Measurements from ENCODE around the gene SPOCK1. TPM values are rescaled to one million over a fixed set of nuclear protein-coding genes. Genes with fewer than 3 reads are reported as not detected.

Gene SPOCK1
- total and polyA plus RNA-seq, 2 experiments from 2014 or later = 8.2 to 10.5 TPM

DNA sequence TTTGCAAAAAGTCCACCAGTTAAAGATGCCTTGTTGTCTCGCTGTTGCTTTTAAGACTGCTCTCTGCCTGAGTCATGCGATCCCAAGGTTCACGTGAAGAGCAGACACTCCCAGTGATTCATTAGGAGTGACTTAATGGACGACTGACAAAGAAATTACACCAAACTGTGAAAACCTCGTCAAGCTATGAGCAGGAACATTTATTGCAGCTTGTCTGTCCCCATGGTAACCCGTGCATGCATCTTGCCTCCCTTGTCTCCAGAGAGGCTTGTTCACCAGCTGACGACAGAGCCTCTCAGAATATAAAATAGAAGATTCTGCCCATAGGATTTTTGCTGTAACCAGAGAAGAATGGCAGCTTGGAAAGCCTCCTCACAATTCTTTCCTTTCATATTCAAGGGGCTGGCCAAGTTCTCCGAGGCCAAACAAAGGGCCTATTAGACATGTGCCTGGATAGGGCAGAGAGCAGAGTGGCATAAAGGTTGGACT, 352.7 kb downstream of the SPOCK1 start (continued):
- TF ChIP-seq, protein P1, sequence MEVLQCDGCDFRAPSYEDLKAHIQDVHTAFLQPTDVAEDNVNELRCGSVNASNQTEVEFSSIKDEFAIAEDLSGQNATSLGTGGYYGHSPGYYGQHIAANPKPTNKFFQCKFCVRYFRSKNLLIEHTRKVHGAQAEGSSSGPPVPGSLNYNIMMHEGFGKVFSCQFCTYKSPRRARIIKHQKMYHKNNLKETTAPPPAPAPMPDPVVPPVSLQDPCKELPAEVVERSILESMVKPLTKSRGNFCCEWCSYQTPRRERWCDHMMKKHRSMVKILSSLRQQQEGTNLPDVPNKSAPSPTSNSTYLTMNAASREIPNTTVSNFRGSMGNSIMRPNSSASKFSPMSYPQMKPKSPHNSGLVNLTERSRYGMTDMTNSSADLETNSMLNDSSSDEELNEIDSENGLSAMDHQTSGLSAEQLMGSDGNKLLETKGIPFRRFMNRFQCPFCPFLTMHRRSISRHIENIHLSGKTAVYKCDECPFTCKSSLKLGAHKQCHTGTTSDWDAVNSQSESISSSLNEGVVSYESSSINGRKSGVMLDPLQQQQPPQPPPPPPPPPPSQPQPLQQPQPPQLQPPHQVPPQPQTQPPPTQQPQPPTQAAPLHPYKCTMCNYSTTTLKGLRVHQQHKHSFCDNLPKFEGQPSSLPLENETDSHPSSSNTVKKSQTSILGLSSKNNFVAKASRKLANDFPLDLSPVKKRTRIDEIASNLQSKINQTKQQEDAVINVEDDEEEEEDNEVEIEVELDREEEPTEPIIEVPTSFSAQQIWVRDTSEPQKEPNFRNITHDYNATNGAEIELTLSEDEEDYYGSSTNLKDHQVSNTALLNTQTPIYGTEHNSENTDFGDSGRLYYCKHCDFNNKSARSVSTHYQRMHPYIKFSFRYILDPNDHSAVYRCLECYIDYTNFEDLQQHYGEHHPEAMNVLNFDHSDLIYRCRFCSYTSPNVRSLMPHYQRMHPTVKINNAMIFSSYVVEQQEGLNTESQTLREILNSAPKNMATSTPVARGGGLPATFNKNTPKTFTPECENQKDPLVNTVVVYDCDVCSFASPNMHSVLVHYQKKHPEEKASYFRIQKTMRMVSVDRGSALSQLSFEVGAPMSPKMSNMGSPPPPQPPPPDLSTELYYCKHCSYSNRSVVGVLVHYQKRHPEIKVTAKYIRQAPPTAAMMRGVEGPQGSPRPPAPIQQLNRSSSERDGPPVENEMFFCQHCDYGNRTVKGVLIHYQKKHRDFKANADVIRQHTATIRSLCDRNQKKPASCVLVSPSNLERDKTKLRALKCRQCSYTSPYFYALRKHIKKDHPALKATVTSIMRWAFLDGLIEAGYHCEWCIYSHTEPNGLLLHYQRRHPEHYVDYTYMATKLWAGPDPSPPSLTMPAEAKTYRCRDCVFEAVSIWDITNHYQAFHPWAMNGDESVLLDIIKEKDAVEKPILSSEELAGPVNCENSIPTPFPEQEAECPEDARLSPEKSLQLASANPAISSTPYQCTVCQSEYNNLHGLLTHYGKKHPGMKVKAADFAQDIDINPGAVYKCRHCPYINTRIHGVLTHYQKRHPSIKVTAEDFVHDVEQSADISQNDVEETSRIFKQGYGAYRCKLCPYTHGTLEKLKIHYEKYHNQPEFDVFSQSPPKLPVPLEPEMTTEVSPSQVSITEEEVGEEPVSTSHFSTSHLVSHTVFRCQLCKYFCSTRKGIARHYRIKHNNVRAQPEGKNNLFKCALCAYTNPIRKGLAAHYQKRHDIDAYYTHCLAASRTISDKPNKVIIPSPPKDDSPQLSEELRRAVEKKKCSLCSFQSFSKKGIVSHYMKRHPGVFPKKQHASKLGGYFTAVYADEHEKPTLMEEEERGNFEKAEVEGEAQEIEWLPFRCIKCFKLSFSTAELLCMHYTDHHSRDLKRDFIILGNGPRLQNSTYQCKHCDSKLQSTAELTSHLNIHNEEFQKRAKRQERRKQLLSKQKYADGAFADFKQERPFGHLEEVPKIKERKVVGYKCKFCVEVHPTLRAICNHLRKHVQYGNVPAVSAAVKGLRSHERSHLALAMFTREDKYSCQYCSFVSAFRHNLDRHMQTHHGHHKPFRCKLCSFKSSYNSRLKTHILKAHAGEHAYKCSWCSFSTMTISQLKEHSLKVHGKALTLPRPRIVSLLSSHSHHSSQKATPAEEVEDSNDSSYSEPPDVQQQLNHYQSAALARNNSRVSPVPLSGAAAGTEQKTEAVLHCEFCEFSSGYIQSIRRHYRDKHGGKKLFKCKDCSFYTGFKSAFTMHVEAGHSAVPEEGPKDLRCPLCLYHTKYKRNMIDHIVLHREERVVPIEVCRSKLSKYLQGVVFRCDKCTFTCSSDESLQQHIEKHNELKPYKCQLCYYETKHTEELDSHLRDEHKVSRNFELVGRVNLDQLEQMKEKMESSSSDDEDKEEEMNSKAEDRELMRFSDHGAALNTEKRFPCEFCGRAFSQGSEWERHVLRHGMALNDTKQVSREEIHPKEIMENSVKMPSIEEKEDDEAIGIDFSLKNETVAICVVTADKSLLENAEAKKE (CRISPR knock-in tag; IDR thresholded peaks at IDR 0.05) = no peak
- no peak for TF ChIP-seq STAT1 (IDR thresholded peaks at IDR 0.05; ENCODE audit: unreplicated experiment)

- H3K27me3 Mint-ChIP-seq (ENCODE audit: insufficient read depth, low read depth, poor library complexity) = peaks cover 5% of the 10 kb centered on the region
- no peak overlapping the region; the same call in 1 of the 2 replicates for H3K27ac Mint-ChIP-seq
- peaks cover 28% of the 10 kb centered on the region for H3K4me1 Mint-ChIP-seq
- DNase-seq (ENCODE audit: low spot score) (no peak), ATAC-seq (no peak)
- no peak overlapping the region for H3K4me2 ChIP-seq
- no peak overlapping the region for H3K4me3 ChIP-seq
- H3K27ac ChIP-seq (ENCODE audit: low read depth) = no peak overlapping the region
- no peak overlapping the region for H2AFZ ChIP-seq
- H4K20me1 ChIP-seq (replicated peaks; ENCODE audit: insufficient read depth) = no peaks in the 10 kb centered on the region
- no peaks in the 10 kb centered on the region for H3K9me2 ChIP-seq (ENCODE audit: insufficient read depth)
- H3K4me3 Mint-ChIP-seq = no peak overlapping the region
- no peaks in the 10 kb centered on the region; the same call in 2 of the 3 replicates for H3K36me3 Mint-ChIP-seq (ENCODE audit: low read depth)
- H3K79me2 ChIP-seq (replicated peaks; ENCODE audit: insufficient read depth) = no peaks in the 10 kb centered on the region
- H3K27me3 ChIP-seq (ENCODE audit: insufficient read depth) = no peaks in the 10 kb centered on the region
- H3F3A ChIP-seq (replicated peaks; ENCODE audit: low read depth) = no peaks in the 10 kb centered on the region
- no peaks in the 10 kb centered on the region for H3K36me3 ChIP-seq (ENCODE audit: insufficient read depth)
- H3K9me3 Mint-ChIP-seq = no peaks in the 10 kb centered on the region; the same call in 2 of the 3 replicates
- H3K4me1 ChIP-seq (ENCODE audit: insufficient read depth) = peaks cover 14% of the 10 kb centered on the region
- TF ChIP-seq POLR2AphosphoS5 (IDR thresholded peaks at IDR 0.05; ENCODE audit: low read depth) (no peak), EZH2phosphoT487 (IDR thresholded peaks at IDR 0.05; ENCODE audit: unreplicated experiment) (no peak), EZH2 (IDR thresholded peaks at IDR 0.05; ENCODE audit: low read depth, unreplicated experiment) (no peak), REST (IDR thresholded peaks at IDR 0.05; ENCODE audit: unreplicated experiment) (no peak), NANOG (IDR thresholded peaks at IDR 0.05; ENCODE audit: borderline replicate concordance) (no peak)
Measured at GRCh38 chr5:137145721-137146120, 353.4 kb downstream of the SPOCK1 start.

Measured in GM23338 (cell line).